ENCODE results near the gene HNF1B.
"Not testable (repeated sequence)": the region's sequence is repeated elsewhere in the genome, so short reads cannot be mapped to it uniquely, and the experiment has no call there.

Gene HNF1B

GRCh38 chr17:37744961-37745800 lies at the start of gene HNF1B:
HNF1B (minus strand) TSS chr17:37745059; CDS start chr17:37744884, 175 bp downstream.
- no peak within 1 kb of the TSS for H3K27ac Mint-ChIP-seq

GRCh38 chr17:37792787-37793186 lies 47.9 kb upstream of the HNF1B start:
- no peaks in the 10 kb centered on the region for H3K4me1 Mint-ChIP-seq
- H3K4me3 Mint-ChIP-seq = no peak overlapping the region
- no peak overlapping the region for H3K27ac Mint-ChIP-seq
- no peak for ATAC-seq
- no peaks in the 10 kb centered on the region for H3K36me3 Mint-ChIP-seq
- no peaks in the 10 kb centered on the region for H3K9me3 Mint-ChIP-seq
- no peak for DNase-seq (ENCODE audit: low spot score in 2 of 2)

More at GRCh38 chr17:37744961-37745800, at the start of gene HNF1B:
- DNase-seq (ENCODE audit: low spot score in 2 of 2) (no peak), ATAC-seq (no peak)
- Mint-ChIP-seq H3K9me3 (no peaks in the 10 kb centered on the region), H3K4me3 (peak within 1 kb of the TSS; percentile 60), H3K4me1 (peaks cover 22% of the 10 kb centered on the region), H3K36me3 (no peaks in the 10 kb centered on the region)

GRCh38 chr17:37791447-37792399 lies 46.9 kb upstream of the HNF1B start:
- Mint-ChIP-seq H3K27ac (no peak overlapping the region), H3K9me3 (no peaks in the 10 kb centered on the region), H3K36me3 (no peaks in the 10 kb centered on the region), H3K4me3 (no peak overlapping the region), H3K4me1 (no peaks in the 10 kb centered on the region)
- ATAC-seq (peak; percentile 80), DNase-seq (ENCODE audit: low spot score in 2 of 2) (peak; percentile 18 to 65)

GRCh38 chr17:37789771-37790541 lies 45.1 kb upstream of the HNF1B start:
- no peak for DNase-seq (ENCODE audit: low spot score in 2 of 2)
- no peak for ATAC-seq
- no peaks in the 10 kb centered on the region for H3K9me3 Mint-ChIP-seq
- no peak overlapping the region for H3K27ac Mint-ChIP-seq
- H3K36me3 Mint-ChIP-seq = no peaks in the 10 kb centered on the region
- H3K4me3 Mint-ChIP-seq = no peak overlapping the region
- no peaks in the 10 kb centered on the region for H3K4me1 Mint-ChIP-seq

- H3K4me1 Mint-ChIP-seq = no peaks in the 10 kb centered on the region
- no peak for ATAC-seq
- H3K9me3 Mint-ChIP-seq = no peaks in the 10 kb centered on the region
- no peaks in the 10 kb centered on the region for H3K36me3 Mint-ChIP-seq
- no peak for DNase-seq (ENCODE audit: low spot score in 2 of 2)
- no peak overlapping the region for H3K4me3 Mint-ChIP-seq
- H3K27ac Mint-ChIP-seq = no peak overlapping the region
Measured at GRCh38 chr17:37789021-37789565, 44.2 kb upstream of the HNF1B start.

GRCh38 chr17:37788526-37788925 lies 43.7 kb upstream of the HNF1B start:
- Mint-ChIP-seq H3K4me1 (no peaks in the 10 kb centered on the region), H3K36me3 (no peaks in the 10 kb centered on the region), H3K27ac (no peak overlapping the region), H3K9me3 (no peaks in the 10 kb centered on the region), H3K4me3 (no peak overlapping the region)
- DNase-seq (ENCODE audit: low spot score in 2 of 2) (no peak), ATAC-seq (no peak)

GRCh38 chr17:37787055-37787757 lies 42.3 kb upstream of the HNF1B start:
- no peak for ATAC-seq
- H3K4me1 Mint-ChIP-seq = no peaks in the 10 kb centered on the region
- no peak overlapping the region for H3K27ac Mint-ChIP-seq
- no peak for DNase-seq (ENCODE audit: low spot score in 2 of 2)
- H3K9me3 Mint-ChIP-seq = no peaks in the 10 kb centered on the region
- H3K4me3 Mint-ChIP-seq = no peak overlapping the region
- H3K36me3 Mint-ChIP-seq = no peaks in the 10 kb centered on the region

- no peaks in the 10 kb centered on the region for H3K4me1 Mint-ChIP-seq
- H3K4me3 Mint-ChIP-seq = no peak overlapping the region
- DNase-seq (ENCODE audit: low spot score in 2 of 2) = no peak
- no peaks in the 10 kb centered on the region for H3K36me3 Mint-ChIP-seq
- no peaks in the 10 kb centered on the region for H3K9me3 Mint-ChIP-seq
- no peak for ATAC-seq
- H3K27ac Mint-ChIP-seq = no peak overlapping the region
Measured at GRCh38 chr17:37786481-37786880, 41.6 kb upstream of the HNF1B start.

GRCh38 chr17:37782460-37782859 lies 37.6 kb upstream of the HNF1B start:
- not testable (repeated sequence) for H3K4me3 Mint-ChIP-seq; H3K27ac Mint-ChIP-seq; DNase-seq (ENCODE audit: low spot score in 2 of 2); ATAC-seq; H3K4me1 Mint-ChIP-seq; H3K9me3 Mint-ChIP-seq; H3K36me3 Mint-ChIP-seq

- no peaks in the 10 kb centered on the region for H3K4me1 Mint-ChIP-seq
- DNase-seq (ENCODE audit: low spot score in 2 of 2) = no peak
- H3K4me3 Mint-ChIP-seq = no peak overlapping the region
- H3K9me3 Mint-ChIP-seq = no peaks in the 10 kb centered on the region
- ATAC-seq = no peak
- no peak overlapping the region for H3K27ac Mint-ChIP-seq
- no peaks in the 10 kb centered on the region for H3K36me3 Mint-ChIP-seq
Measured at GRCh38 chr17:37781451-37781850, 36.6 kb upstream of the HNF1B start.

- no peaks in the 10 kb centered on the region for H3K9me3 Mint-ChIP-seq
- no peak overlapping the region for H3K27ac Mint-ChIP-seq
- DNase-seq (ENCODE audit: low spot score in 2 of 2) (no peak), ATAC-seq (no peak)
- peaks cover 3% of the 10 kb centered on the region for H3K4me1 Mint-ChIP-seq
- H3K36me3 Mint-ChIP-seq = no peaks in the 10 kb centered on the region
- H3K4me3 Mint-ChIP-seq = no peak overlapping the region
Measured at GRCh38 chr17:37779554-37779953, 34.7 kb upstream of the HNF1B start.

GRCh38 chr17:37774504-37774903 lies 29.6 kb upstream of the HNF1B start:
- H3K27ac Mint-ChIP-seq = no peak overlapping the region

GRCh38 chr17:37772982-37773381 lies 28.1 kb upstream of the HNF1B start:
- no peak for DNase-seq (ENCODE audit: low spot score in 2 of 2)
- Mint-ChIP-seq H3K27ac (peak overlapping the region; percentile 11), H3K9me3 (no peaks in the 10 kb centered on the region), H3K4me1 (peaks cover 31% of the 10 kb centered on the region), H3K4me3 (no peak overlapping the region), H3K36me3 (no peaks in the 10 kb centered on the region)
- ATAC-seq = peak; percentile 74

More at GRCh38 chr17:37774504-37774903, 29.6 kb upstream of the HNF1B start:
- DNase-seq (ENCODE audit: low spot score in 2 of 2) (no peak), ATAC-seq (peak; percentile 90)
- peaks cover 31% of the 10 kb centered on the region for H3K4me1 Mint-ChIP-seq
- no peaks in the 10 kb centered on the region for H3K36me3 Mint-ChIP-seq
- H3K9me3 Mint-ChIP-seq = no peaks in the 10 kb centered on the region
- H3K4me3 Mint-ChIP-seq = no peak overlapping the region
